Stimulated activated memory B cell treated with anti-CD40 and anti-IgM and Interleukin-4, amounts not matched to agents 10 μg/mL and 1 μg/mL and 100 μg/mL, for 72 hours (primary cell): Measurements from ENCODE around the gene PTGER2.

Source experiments
- ATAC-seq: fragments of 150-1000 bp; cut with Tn5 transposase; 2 replicates; pipeline ENCODE4 v1.10.0; 2021
- H3K27ac Mint-ChIP-seq: one replicate; pipeline ENCODE4 v1.8.0; 2022; ENCODE audit warnings: mild to moderate bottlenecking, mixed read lengths
- H3K27me3 Mint-ChIP-seq: one replicate; pipeline ENCODE4 v1.8.0; 2022; ENCODE audit warnings: mixed read lengths
- H3K36me3 Mint-ChIP-seq: one replicate; pipeline ENCODE4 v1.8.0; 2022; ENCODE audit warnings: mixed read lengths
- H3K4me1 Mint-ChIP-seq: one replicate; pipeline ENCODE4 v1.8.0; 2022; ENCODE audit warnings: mixed read lengths
- H3K4me3 Mint-ChIP-seq: one replicate; pipeline ENCODE4 v1.8.0; 2022; ENCODE audit warnings: mild to moderate bottlenecking, moderate library complexity, mixed read lengths
- H3K9me3 Mint-ChIP-seq: one replicate; pipeline ENCODE4 v1.8.0; 2022; ENCODE audit warnings: mixed read lengths

PTGER2 gene

DNA sequence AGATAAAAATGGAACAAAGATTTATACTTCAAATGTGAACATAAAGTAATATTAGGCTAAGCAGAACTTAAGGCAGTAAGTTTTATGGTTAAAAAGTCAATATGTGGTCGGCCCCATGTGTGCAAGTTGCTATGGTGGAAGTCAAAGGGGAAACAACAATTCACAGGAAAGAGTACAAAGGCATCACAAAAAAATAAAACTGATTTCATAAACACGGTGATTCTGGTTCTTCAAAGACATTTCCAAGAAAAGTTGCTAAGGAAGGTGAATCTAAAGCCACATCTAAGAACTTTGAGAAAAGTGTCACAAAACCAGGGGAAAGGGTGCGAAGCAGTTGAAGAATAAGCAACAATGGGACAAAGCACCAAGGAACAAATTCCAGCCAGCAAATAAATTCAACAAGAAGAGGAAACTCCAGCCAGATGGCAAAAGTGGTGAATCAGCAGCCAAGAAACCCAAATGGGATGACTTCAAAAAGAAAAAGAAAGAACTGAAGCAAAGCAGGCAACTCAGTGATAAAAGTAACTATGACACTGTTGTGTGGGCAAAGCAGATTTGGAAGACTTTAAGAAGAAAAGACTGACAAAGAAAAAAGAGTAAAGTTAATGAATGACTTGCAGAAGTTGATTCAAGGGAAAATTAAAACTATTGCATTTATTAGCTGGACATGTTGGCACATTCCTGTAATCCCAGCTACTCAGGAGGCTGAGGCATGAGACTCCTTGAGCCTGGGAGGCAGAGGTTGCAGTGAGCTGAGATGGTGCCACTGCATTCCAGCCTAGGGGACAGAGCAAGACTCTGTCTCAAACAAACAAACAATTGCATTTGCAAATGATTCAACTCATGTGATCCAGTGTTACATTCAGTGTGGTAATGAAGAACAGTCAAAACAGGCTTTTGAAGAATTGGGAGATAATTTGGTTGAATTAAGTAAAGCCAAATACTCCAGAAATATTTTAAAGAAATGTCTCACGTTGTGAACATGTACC, 27.2 kb upstream of the PTGER2 start:
- ATAC-seq = no peak
- Mint-ChIP-seq H3K9me3 (no peaks in the 10 kb centered on the region), H3K27ac (no peak overlapping the region), H3K4me1 (no peaks in the 10 kb centered on the region), H3K27me3 (peaks cover 21% of the 10 kb centered on the region), H3K4me3 (no peak overlapping the region), H3K36me3 (no peaks in the 10 kb centered on the region)

GRCh38 chr14:52296378-52296777, 17.7 kb upstream of the PTGER2 start:
- ATAC-seq = no peak
- Mint-ChIP-seq H3K36me3 (no peaks in the 10 kb centered on the region), H3K27me3 (no peaks in the 10 kb centered on the region), H3K4me1 (no peaks in the 10 kb centered on the region), H3K9me3 (no peaks in the 10 kb centered on the region), H3K4me3 (no peak overlapping the region), H3K27ac (no peak overlapping the region)

GRCh38 chr14:52298795-52299194, 15.3 kb upstream of the PTGER2 start:
- no peaks in the 10 kb centered on the region for H3K4me1 Mint-ChIP-seq
- no peak overlapping the region for H3K4me3 Mint-ChIP-seq

GRCh38 chr14:52299692-52300278, 14.3 kb upstream of the PTGER2 start:
- H3K27ac Mint-ChIP-seq = no peak overlapping the region
- ATAC-seq = no peak
- no peaks in the 10 kb centered on the region for H3K36me3 Mint-ChIP-seq
- no peaks in the 10 kb centered on the region for H3K4me1 Mint-ChIP-seq
- no peaks in the 10 kb centered on the region for H3K9me3 Mint-ChIP-seq
- no peak overlapping the region for H3K4me3 Mint-ChIP-seq
- peaks cover 17% of the 10 kb centered on the region for H3K27me3 Mint-ChIP-seq

More at GRCh38 chr14:52298795-52299194, 15.3 kb upstream of the PTGER2 start:
- H3K36me3 Mint-ChIP-seq = no peaks in the 10 kb centered on the region
- H3K27ac Mint-ChIP-seq = no peak overlapping the region
- no peaks in the 10 kb centered on the region for H3K9me3 Mint-ChIP-seq
- H3K27me3 Mint-ChIP-seq = peaks cover 7% of the 10 kb centered on the region
- no peak for ATAC-seq

- Mint-ChIP-seq H3K27ac (no peak overlapping the region), H3K9me3 (no peaks in the 10 kb centered on the region), H3K27me3 (peaks cover 18% of the 10 kb centered on the region), H3K36me3 (no peaks in the 10 kb centered on the region), H3K4me1 (no peaks in the 10 kb centered on the region), H3K4me3 (no peak overlapping the region)
- ATAC-seq = no peak
These were observed 10.9 kb upstream of the PTGER2 start for GRCh38 chr14:52303236-52303635.

GRCh38 chr14:52304248-52304904, 9.7 kb upstream of the PTGER2 start:
- Mint-ChIP-seq H3K27ac (no peak overlapping the region), H3K27me3 (peaks cover 18% of the 10 kb centered on the region)

GRCh38 chr14:52305014-52305413, 9.1 kb upstream of the PTGER2 start:
- H3K27ac Mint-ChIP-seq = no peak overlapping the region
- no peaks in the 10 kb centered on the region for H3K36me3 Mint-ChIP-seq
- no peak for ATAC-seq
- no peak overlapping the region for H3K4me3 Mint-ChIP-seq
- H3K9me3 Mint-ChIP-seq = no peaks in the 10 kb centered on the region
- H3K27me3 Mint-ChIP-seq = peaks cover 18% of the 10 kb centered on the region
- H3K4me1 Mint-ChIP-seq = no peaks in the 10 kb centered on the region

More at GRCh38 chr14:52304248-52304904, 9.7 kb upstream of the PTGER2 start:
- Mint-ChIP-seq H3K4me1 (no peaks in the 10 kb centered on the region), H3K9me3 (no peaks in the 10 kb centered on the region), H3K36me3 (no peaks in the 10 kb centered on the region), H3K4me3 (no peak overlapping the region)
- no peak for ATAC-seq

GRCh38 chr14:52307376-52307775, 6.7 kb upstream of the PTGER2 start:
- no peak overlapping the region for H3K27ac Mint-ChIP-seq
- peaks cover 18% of the 10 kb centered on the region for H3K27me3 Mint-ChIP-seq
- H3K4me3 Mint-ChIP-seq = no peak overlapping the region
- H3K36me3 Mint-ChIP-seq = no peaks in the 10 kb centered on the region
- H3K4me1 Mint-ChIP-seq = peaks cover 14% of the 10 kb centered on the region
- H3K9me3 Mint-ChIP-seq = peaks cover 3% of the 10 kb centered on the region
- ATAC-seq = no peak

- no peaks in the 10 kb centered on the region for H3K36me3 Mint-ChIP-seq
- ATAC-seq = no peak
- peaks cover 18% of the 10 kb centered on the region for H3K27me3 Mint-ChIP-seq
- no peak overlapping the region for H3K27ac Mint-ChIP-seq
- H3K4me1 Mint-ChIP-seq = peaks cover 16% of the 10 kb centered on the region
- H3K4me3 Mint-ChIP-seq = no peak overlapping the region
- peaks cover 3% of the 10 kb centered on the region for H3K9me3 Mint-ChIP-seq
These were observed 6.2 kb upstream of the PTGER2 start for GRCh38 chr14:52307905-52308304.

DNA sequence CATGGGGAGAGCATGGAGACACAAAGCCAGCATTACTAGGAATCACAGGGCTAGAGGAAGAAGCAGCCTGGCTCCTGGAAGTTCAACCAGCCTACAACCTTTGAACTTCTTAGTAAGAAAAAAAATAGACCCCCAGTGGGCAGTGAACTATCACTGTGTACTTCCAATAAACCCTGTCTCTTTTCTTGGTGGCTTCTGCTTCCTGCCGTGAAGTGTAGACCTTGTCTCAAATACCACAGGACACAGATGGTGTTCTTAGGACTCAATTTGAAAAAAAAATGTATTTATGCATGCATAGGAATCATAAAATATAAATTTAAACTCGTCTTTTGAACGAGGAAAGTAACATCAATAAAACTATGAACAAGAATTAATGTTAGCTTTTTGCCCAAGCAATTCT, 3.6 kb upstream of the PTGER2 start:
- no peaks in the 10 kb centered on the region for H3K36me3 Mint-ChIP-seq
- peaks cover 23% of the 10 kb centered on the region for H3K27me3 Mint-ChIP-seq
- no peak for ATAC-seq
- peaks cover 37% of the 10 kb centered on the region for H3K4me1 Mint-ChIP-seq
- peaks cover 3% of the 10 kb centered on the region for H3K9me3 Mint-ChIP-seq
- H3K27ac Mint-ChIP-seq = no peak overlapping the region
- H3K4me3 Mint-ChIP-seq = no peak overlapping the region

DNA sequence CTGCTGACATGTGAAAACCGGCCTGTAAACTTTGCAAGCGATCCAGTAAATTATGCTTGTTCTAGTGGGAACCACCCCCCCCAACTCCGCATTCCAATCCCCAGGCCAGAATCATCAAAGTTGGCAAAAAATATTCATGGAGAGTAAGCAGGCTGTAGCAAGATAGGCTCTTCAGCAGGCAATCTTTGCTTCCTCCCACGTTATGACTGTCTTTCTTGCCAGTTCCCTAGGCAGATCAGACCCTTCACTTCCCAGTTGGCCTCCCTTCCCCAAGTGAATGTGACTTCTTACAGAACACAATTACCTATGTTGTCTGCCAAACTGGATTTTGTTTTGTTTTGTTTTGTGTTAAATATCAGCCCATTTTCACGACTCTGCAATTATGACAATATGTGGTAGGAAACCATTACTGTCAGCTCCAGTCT, 1.2 kb upstream of the PTGER2 start:
- H3K4me3 Mint-ChIP-seq = no peak overlapping the region
- no peak for ATAC-seq
- H3K9me3 Mint-ChIP-seq = peaks cover 3% of the 10 kb centered on the region
- no peaks in the 10 kb centered on the region for H3K36me3 Mint-ChIP-seq
- H3K4me1 Mint-ChIP-seq = peaks cover 40% of the 10 kb centered on the region
- H3K27me3 Mint-ChIP-seq = peaks cover 47% of the 10 kb centered on the region
- H3K27ac Mint-ChIP-seq = no peak overlapping the region

DNA sequence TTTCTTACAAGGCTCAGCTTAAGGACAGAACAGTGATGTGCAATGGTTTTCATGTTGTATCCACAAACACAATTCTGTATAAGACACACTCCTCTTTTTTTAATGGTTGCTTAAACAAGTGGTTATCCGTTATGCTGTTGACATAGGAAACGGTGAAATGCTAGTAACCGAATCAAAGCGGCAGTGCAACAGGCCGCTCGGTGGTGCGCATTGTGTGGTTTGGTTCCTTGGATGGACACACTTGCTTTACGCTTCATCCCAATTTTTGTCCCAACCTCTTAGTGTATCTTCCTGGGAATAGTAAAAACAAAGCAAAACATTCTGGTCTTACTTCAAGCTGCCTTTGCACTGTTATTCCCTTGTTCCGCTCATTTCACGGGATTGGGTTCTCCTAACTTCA, 650 bp upstream of the PTGER2 start:
- no peaks in the 10 kb centered on the region for H3K36me3 Mint-ChIP-seq
- peaks cover 3% of the 10 kb centered on the region for H3K9me3 Mint-ChIP-seq
- no peak overlapping the region for H3K27ac Mint-ChIP-seq
- peaks cover 49% of the 10 kb centered on the region for H3K27me3 Mint-ChIP-seq
- peak overlapping the region; percentile 83 for H3K4me3 Mint-ChIP-seq
- H3K4me1 Mint-ChIP-seq = peaks cover 40% of the 10 kb centered on the region
- ATAC-seq = no peak

DNA sequence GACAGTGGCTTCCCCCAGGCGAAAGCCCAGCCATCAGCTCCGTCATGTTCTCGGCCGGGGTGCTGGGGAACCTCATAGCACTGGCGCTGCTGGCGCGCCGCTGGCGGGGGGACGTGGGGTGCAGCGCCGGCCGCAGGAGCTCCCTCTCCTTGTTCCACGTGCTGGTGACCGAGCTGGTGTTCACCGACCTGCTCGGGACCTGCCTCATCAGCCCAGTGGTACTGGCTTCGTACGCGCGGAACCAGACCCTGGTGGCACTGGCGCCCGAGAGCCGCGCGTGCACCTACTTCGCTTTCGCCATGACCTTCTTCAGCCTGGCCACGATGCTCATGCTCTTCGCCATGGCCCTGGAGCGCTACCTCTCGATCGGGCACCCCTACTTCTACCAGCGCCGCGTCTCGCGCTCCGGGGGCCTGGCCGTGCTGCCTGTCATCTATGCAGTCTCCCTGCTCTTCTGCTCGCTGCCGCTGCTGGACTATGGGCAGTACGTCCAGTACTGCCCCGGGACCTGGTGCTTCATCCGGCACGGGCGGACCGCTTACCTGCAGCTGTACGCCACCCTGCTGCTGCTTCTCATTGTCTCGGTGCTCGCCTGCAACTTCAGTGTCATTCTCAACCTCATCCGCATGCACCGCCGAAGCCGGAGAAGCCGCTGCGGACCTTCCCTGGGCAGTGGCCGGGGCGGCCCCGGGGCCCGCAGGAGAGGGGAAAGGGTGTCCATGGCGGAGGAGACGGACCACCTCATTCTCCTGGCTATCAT, 663 bp downstream of the PTGER2 start:
- H3K27me3 Mint-ChIP-seq = peaks cover 49% of the 10 kb centered on the region
- H3K4me1 Mint-ChIP-seq = peaks cover 40% of the 10 kb centered on the region
- H3K4me3 Mint-ChIP-seq = peak overlapping the region; percentile 83

DNA sequence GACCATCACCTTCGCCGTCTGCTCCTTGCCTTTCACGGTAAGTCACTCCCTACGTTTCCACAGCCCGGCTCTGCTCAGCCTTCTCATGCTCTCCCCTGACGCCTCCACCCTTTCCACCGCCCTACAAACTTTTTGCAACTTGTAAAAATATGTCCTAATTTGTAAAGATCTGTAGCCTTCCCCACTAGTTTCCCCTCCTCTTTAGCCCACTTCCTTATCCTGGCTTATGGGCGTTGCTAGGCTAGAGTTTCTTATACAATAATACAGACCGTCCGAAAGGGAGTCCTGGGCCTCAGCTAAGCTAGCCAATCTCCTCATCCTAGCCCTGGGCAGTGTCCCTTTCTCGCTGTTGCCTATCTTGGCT, 1.2 kb downstream of the PTGER2 start:
- H3K9me3 Mint-ChIP-seq = peaks cover 3% of the 10 kb centered on the region
- peak overlapping the region; percentile 83 for H3K4me3 Mint-ChIP-seq
- peaks cover 49% of the 10 kb centered on the region for H3K27me3 Mint-ChIP-seq
- no peaks in the 10 kb centered on the region for H3K36me3 Mint-ChIP-seq
- ATAC-seq = no peak
- H3K27ac Mint-ChIP-seq = peak overlapping the region; percentile 25
- peaks cover 40% of the 10 kb centered on the region for H3K4me1 Mint-ChIP-seq

More for the DNA sequence above, 663 bp downstream of the PTGER2 start:
- peak overlapping the region; percentile 25 for H3K27ac Mint-ChIP-seq
- no peaks in the 10 kb centered on the region for H3K36me3 Mint-ChIP-seq
- peaks cover 3% of the 10 kb centered on the region for H3K9me3 Mint-ChIP-seq
- ATAC-seq = peak; percentile 58

GRCh38 chr14:52318062-52318461, 4.0 kb downstream of the PTGER2 start:
- H3K36me3 Mint-ChIP-seq = no peaks in the 10 kb centered on the region
- peaks cover 49% of the 10 kb centered on the region for H3K27me3 Mint-ChIP-seq
- H3K4me3 Mint-ChIP-seq = no peak overlapping the region
- no peak overlapping the region for H3K27ac Mint-ChIP-seq
- H3K9me3 Mint-ChIP-seq = peaks cover 9% of the 10 kb centered on the region
- H3K4me1 Mint-ChIP-seq = peaks cover 24% of the 10 kb centered on the region
- ATAC-seq = no peak
